Adrenal gland (tissue), 12 donors: ENCODE results near the gene ATXN1L. TPM values are rescaled to one million over a fixed set of nuclear protein-coding genes. Genes with fewer than 3 reads are reported as not detected.

ENCODE experiments used
- DNase-seq, 7 donors: peaks; one replicate each; pipeline ENCODE4 v3.0.0-alpha.2; 2019 to 2020
- H3K27ac ChIP-seq, 5 donors: fragments of 200-600 bp; sonication (generic) in 4 of 5; 1 replicate in 3 of 5; 2 replicates in 2 of 5; pipeline versions ENCODE4 v1.5.1 to v1.8.0; 2016 to 2020; ENCODE audit warnings: mild to moderate bottlenecking in 1 of 5
- H3K27me3 ChIP-seq: fragments of 200-600 bp; 2 replicates; pipeline ENCODE4 v1.8.0; 2021
- H3K36me3 ChIP-seq, 2 donors: fragments of 200-600 bp; replicated peaks in 1 of 2; 1 replicate in 1 of 2; 2 replicates in 1 of 2; pipeline versions ENCODE4 v1.5.1 to v1.8.0; 2018 to 2022
- H3K4me1 ChIP-seq, 2 donors: fragments of 200-600 bp; replicated peaks in 1 of 2; 1 replicate in 1 of 2; 2 replicates in 1 of 2; pipeline versions ENCODE4 v1.5.1 to v1.8.0; 2018 to 2021
- H3K4me3 ChIP-seq, 4 donors: fragments of 200-600 bp; sonication (generic) in 3 of 4; one replicate each; pipeline ENCODE4 v1.5.1; 2016 to 2018
- H3K9me3 ChIP-seq, 3 donors: fragments of 200-600 bp; sonication (generic) in 1 of 3; replicated peaks in 1 of 3; 1 replicate in 2 of 3; 2 replicates in 1 of 3; pipeline versions ENCODE4 v1.5.1 to v1.8.0; 2016 to 2021
- CTCF ChIP-seq, 6 experiments: fragments of 450-650 bp in 4 of 6; fragments of 200-600 bp in 2 of 6; sonication (generic) in 1 of 6; IDR thresholded peaks; 1 replicate in 5 of 6; 2 replicates in 1 of 6; pipeline versions ENCODE4 v1.5.1 to v1.8.0; 2016 to 2021; ENCODE audit warnings: antibody characterized with exemption in 6 of 6, mild to moderate bottlenecking in 2 of 6, moderate library complexity in 1 of 6
- POLR2A ChIP-seq, 2 donors: fragments of 450-650 bp; IDR thresholded peaks; one replicate each; pipeline ENCODE4 v1.6.1; 2017; ENCODE audit warnings: antibody characterized with exemption in 2 of 2, mild to moderate bottlenecking in 2 of 2, moderate library complexity in 1 of 2
- WGBS, 4 donors: extraction: QIAGEN DNeasy Blood & Tissue Kit in 2 of 4; methylation state at CpG; one replicate each; pipeline versions ENCODE4 v1.1.5 to v1.1.7; 2013 to 2017; 5-methylcytosine and 5-hydroxymethylcytosine counted together
- intact Hi-C, 2 donors: fragments of 100-400 bp; cut with DNase I; formaldehyde crosslinking; loops; one replicate each; pipeline versions ENCODE4 v1.14.1 to v1.15.0; 2022 to 2023
- polyA plus RNA-seq, 3 donors: library from polyadenylated mRNA; stranded (reverse); fragments of 200-250 nt in 2 of 3; fragments of 350-450 nt in 1 of 3; fragmentation: Illumina TruSeq in 1 of 3; extraction: RNeasy Lipid Tissue Mini Kit (QIAGEN cat#74804) in 1 of 3; gene quantifications; one replicate each; pipeline ENCODE4 v1.2.3, GENCODE V29; 2013 to 2014
- total RNA-seq, 9 donors: library from RNA; depleted of rRNA in 4 of 9; stranded (reverse); fragments of >200 nt in 4 of 9; fragments of 120-200 nt in 1 of 9; fragmentation: NEBNext Ultra II Directional in 1 of 9; extraction: Animal tissue kit (Norgen Biotek cat#: 25700) in 1 of 9; gene quantifications; one replicate each; pipeline versions ENCODE4 v1.1.0 to v1.2.4, GENCODE V29; 2013 to 2023
- donor health status: healthy with polysubstance abuse.
- donor health status: Bipolar disorder and iron deficiency.
- donor health status: DM: yes; HTN: yes; CAD: no.
- donor health status: DM: no; HTN: no; CAD: no.
- donor health status: DM: no; HTN: no; CAD: no.
- donor health status: DM: yes; HTN: yes; CAD: no.

The ATXN1L gene
- total and polyA plus RNA-seq, 12 donors = 4.9 to 27.1 (median 18.7) TPM

- Histone ChIP-seq H3K9me3 (no peaks in the 10 kb centered on the region), H3K27me3 (no peaks in the 10 kb centered on the region), H3K4me1 (no peaks in the 10 kb centered on the region), H3K36me3 (peaks cover 0 to 13% of the 10 kb centered on the region in 2 donors), H3K27ac (no peak overlapping the region), H3K4me3 (no peak overlapping the region)
- WGBS, 4 donors = 92 to 97% (median 94%) methylated on average over 2 of the region's 2 CpGs
- TF ChIP-seq POLR2A (IDR thresholded peaks at IDR 0.05) (no peak), CTCF (IDR thresholded peaks at IDR 0.05) (no peak)
- no peak for DNase-seq
- intact Hi-C loops = no loop called here
These were observed 25.0 kb downstream of the ATXN1L start for GRCh38 chr16:71870818-71871217.

DNA sequence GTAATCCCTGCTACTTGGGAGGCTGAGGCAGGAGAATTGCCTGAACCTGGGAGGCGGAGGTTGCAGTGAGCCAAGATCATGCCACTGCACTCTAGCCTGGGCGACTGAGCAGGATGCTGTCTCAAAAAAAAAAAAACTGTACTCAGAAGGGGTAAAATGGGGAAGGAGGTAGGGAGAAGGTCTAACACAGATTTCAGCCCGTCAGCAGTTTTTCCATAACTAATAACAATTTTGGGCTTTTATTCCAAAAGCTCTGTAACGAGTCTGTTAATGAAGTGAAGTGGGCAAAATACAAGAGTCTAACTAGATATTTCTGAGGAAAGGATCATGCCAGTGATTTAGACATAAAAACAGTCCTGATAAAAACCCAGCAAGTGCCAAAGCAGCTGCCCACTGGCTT lies 27.4 kb downstream of the ATXN1L start:
- no peak overlapping the region for H3K4me3 ChIP-seq
- H3K9me3 ChIP-seq = no peaks in the 10 kb centered on the region
- no peak for DNase-seq
- intact Hi-C loops = no loop called here
- WGBS, 4 donors = 86 to 89% (median 88%) methylated on average over 4 of the region's 4 CpGs
- no peak overlapping the region for H3K27ac ChIP-seq
- no peaks in the 10 kb centered on the region for H3K4me1 ChIP-seq
- H3K27me3 ChIP-seq = no peaks in the 10 kb centered on the region
- H3K36me3 ChIP-seq = peaks cover 0 to 18% of the 10 kb centered on the region in 2 donors
- TF ChIP-seq CTCF (IDR thresholded peaks at IDR 0.05) (no peak), POLR2A (IDR thresholded peaks at IDR 0.05) (no peak)

DNA sequence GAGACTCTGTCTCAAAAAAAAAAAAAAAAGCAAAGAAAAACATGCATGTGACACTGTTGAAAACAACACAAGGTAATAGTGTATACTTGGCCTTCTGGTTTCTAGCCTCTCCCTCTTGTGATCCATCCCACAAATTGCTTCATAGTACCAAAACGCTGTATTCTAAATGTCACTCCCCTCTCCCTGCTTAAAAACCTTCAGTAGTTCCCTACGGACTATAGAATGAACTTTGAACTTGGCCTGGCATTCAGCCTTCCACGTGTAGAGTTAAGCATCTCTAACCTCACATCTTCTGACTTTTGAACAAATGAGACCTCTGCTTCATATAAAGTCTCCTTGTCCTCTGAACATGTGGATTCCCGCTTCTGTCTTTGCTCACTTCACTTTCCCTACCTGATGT lies 33.1 kb downstream of the ATXN1L start:
- H3K36me3 ChIP-seq = peaks cover 0 to 33% of the 10 kb centered on the region in 2 donors
- H3K27ac ChIP-seq = no peak overlapping the region
- no peak overlapping the region for H3K4me3 ChIP-seq
- DNase-seq = peak in 1 of 7 donors; percentile 1
- WGBS, 4 donors = 64 to 78% (median 69%) methylated on average over 4 of the region's 4 CpGs
- no peaks in the 10 kb centered on the region for H3K27me3 ChIP-seq
- peaks cover 3 to 14% of the 10 kb centered on the region in 2 donors for H3K4me1 ChIP-seq
- intact Hi-C loops = loop anchor here in 1 of 2 donors (5.0 kb wide), 1 partner anchor 83 kb away; no protein-coding TSS in a partner anchor
- H3K9me3 ChIP-seq = no peaks in the 10 kb centered on the region
- TF ChIP-seq POLR2A (IDR thresholded peaks at IDR 0.05) (no peak), CTCF (IDR thresholded peaks at IDR 0.05) (no peak)

DNA sequence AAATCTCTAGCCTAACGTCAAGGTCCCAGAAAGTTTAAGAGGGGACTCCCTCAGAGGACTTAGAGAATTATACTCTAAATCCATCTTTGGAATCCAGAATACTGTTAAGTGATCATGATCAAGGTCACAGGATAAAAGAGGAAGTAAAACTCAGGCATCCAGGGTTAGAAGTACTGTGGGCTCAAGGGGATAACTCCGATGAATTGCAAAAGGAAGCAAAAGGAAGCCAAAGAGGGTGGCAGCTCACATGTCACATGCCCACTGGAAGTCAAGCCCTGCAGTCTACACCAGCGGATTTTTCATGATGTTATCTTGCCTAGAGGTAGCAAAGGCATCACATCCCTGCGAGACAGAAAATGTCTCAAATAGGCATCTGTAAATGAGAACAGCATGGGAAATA lies 34.4 kb downstream of the ATXN1L start:
- 66 to 77% (median 71%) methylated on average over 4 of the region's 4 CpGs for WGBS, 4 donors
- Histone ChIP-seq H3K36me3 (peaks cover 0 to 29% of the 10 kb centered on the region in 2 donors), H3K9me3 (no peaks in the 10 kb centered on the region), H3K4me1 (peaks cover 3 to 14% of the 10 kb centered on the region in 2 donors), H3K27ac (no peak overlapping the region), H3K27me3 (no peaks in the 10 kb centered on the region), H3K4me3 (no peak overlapping the region)
- intact Hi-C loops = loop anchor here in 1 of 2 donors (10.0 kb wide), 1 partner anchor 85 kb away; no protein-coding TSS in a partner anchor
- no peak for DNase-seq
- TF ChIP-seq POLR2A (IDR thresholded peaks at IDR 0.05) = no peak
- TF ChIP-seq CTCF (IDR thresholded peaks at IDR 0.05) = no peak
